Measurements from ENCODE around the gene PTCD2.

DNA sequence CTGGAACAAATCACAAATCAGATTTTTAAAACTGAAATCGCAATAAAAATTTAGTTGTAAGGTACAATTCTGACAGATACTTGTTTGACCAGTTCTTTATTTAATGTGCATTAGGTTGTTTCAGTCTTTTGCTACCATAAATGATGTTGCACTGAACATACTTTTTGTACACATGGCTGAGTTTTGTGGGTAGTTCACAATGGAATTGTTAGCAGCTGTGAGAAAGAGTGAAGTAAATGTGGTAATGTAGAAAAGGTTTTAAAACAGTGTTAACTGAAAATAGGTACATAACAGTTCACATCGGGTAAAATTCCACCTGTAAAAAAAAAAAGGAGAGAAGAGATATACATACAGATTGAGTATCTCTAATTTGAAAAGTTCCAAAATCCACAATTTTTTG, 25.7 kb upstream of the PTCD2 start:
- TF ChIP-seq ZNF274 (IDR thresholded peaks at IDR 0.05; ENCODE audit: low read depth, low read length) (no peak), YY1 (IDR thresholded peaks at IDR 0.05; ENCODE audit: insufficient read depth, insufficient read length) (no peak)

Measured in NT2/D1 (cell line).